Activated T-helper 2 cell treated with anti-CD3 and anti-CD28 coated beads, Interferon-gamma antibody, Interleukin-2, Interleukin-4, amounts not matched to agents 10 μg/mL and 5 μg/mL and 100 μg/mL, durations not matched to agents 14 hours and 24 hours and 36 hours (primary cell): ENCODE measurements around the gene GALNT17. TPM values are rescaled to one million over a fixed set of nuclear protein-coding genes. Genes with fewer than 3 reads are reported as not detected.

Experiments used
- DNase-seq: peaks from one replicate; pipeline ENCODE4 v3.0.0; 2021; ENCODE audit warnings: low spot score
- H3K27ac Mint-ChIP-seq: one replicate; pipeline ENCODE4 v1.8.0; 2021; ENCODE audit warnings: mixed read lengths
- H3K27me3 Mint-ChIP-seq: one replicate; pipeline ENCODE4 v1.8.0; 2021; ENCODE audit warnings: low read depth, mixed read lengths
- H3K36me3 Mint-ChIP-seq: one replicate; pipeline ENCODE4 v1.8.0; 2021; ENCODE audit warnings: low read depth, mixed read lengths
- H3K4me1 Mint-ChIP-seq: one replicate; pipeline ENCODE4 v1.8.0; 2021; ENCODE audit warnings: low read depth, mixed read lengths
- H3K4me3 Mint-ChIP-seq: one replicate; pipeline ENCODE4 v1.8.0; 2021; ENCODE audit warnings: low read depth, mild to moderate bottlenecking, moderate library complexity, mixed read lengths
- H3K9me3 Mint-ChIP-seq: one replicate; pipeline ENCODE4 v1.8.0; 2021; ENCODE audit warnings: mixed read lengths
- intact Hi-C: fragments of 100-400 bp; cut with micrococcal nuclease; formaldehyde crosslinking; loops from one replicate; pipeline ENCODE4 v1.15.1; 2023
- total RNA-seq: library from RNA; stranded (reverse); gene quantifications from 2 replicates; pipeline ENCODE4 v1.2.3, GENCODE V29; 2022

GALNT17 gene
- total RNA-seq, 1 donor from 2014 or later: not detected

GRCh38 chr7:71342202-71342601 lies 210.3 kb downstream of the GALNT17 start:
- no peak for DNase-seq
- Mint-ChIP-seq H3K4me1 (no peaks in the 10 kb centered on the region), H3K4me3 (no peak overlapping the region), H3K27ac (no peak overlapping the region), H3K9me3 (peaks cover 60% of the 10 kb centered on the region), H3K27me3 (no peaks in the 10 kb centered on the region), H3K36me3 (no peaks in the 10 kb centered on the region)
- intact Hi-C loops: no loop called here

DNA sequence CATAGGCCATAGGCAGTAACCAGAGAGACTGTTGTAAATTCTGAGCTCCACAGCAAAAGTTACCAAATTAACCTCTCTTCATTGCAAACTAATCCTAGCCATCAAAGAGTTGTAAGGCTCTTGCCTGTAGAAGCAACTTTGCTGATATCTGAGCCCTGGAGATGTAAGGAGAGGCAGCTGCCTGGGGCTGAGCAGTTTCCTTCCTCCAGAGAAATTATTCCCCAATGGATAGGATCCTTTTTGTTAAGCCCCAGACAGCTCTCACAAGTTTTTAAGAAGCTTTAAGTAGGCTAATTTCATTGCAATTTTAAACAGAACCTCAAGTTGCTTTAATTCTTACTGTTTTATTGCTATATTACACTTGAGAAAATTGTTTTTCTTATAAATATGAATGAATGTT lies 211.1 kb downstream of the GALNT17 start:
- Mint-ChIP-seq H3K27ac (no peak overlapping the region), H3K36me3 (no peaks in the 10 kb centered on the region), H3K4me3 (no peak overlapping the region), H3K9me3 (peaks cover 60% of the 10 kb centered on the region), H3K27me3 (no peaks in the 10 kb centered on the region), H3K4me1 (no peaks in the 10 kb centered on the region)
- no peak for DNase-seq
- intact Hi-C loops: no loop called here

GRCh38 chr7:71343892-71344291 lies 211.9 kb downstream of the GALNT17 start:
- peaks cover 64% of the 10 kb centered on the region for H3K9me3 Mint-ChIP-seq
- H3K27me3 Mint-ChIP-seq: no peaks in the 10 kb centered on the region
- intact Hi-C loops: no loop called here
- H3K4me3 Mint-ChIP-seq: no peak overlapping the region
- no peak overlapping the region for H3K27ac Mint-ChIP-seq
- no peak for DNase-seq
- H3K4me1 Mint-ChIP-seq: no peaks in the 10 kb centered on the region
- H3K36me3 Mint-ChIP-seq: no peaks in the 10 kb centered on the region

DNA sequence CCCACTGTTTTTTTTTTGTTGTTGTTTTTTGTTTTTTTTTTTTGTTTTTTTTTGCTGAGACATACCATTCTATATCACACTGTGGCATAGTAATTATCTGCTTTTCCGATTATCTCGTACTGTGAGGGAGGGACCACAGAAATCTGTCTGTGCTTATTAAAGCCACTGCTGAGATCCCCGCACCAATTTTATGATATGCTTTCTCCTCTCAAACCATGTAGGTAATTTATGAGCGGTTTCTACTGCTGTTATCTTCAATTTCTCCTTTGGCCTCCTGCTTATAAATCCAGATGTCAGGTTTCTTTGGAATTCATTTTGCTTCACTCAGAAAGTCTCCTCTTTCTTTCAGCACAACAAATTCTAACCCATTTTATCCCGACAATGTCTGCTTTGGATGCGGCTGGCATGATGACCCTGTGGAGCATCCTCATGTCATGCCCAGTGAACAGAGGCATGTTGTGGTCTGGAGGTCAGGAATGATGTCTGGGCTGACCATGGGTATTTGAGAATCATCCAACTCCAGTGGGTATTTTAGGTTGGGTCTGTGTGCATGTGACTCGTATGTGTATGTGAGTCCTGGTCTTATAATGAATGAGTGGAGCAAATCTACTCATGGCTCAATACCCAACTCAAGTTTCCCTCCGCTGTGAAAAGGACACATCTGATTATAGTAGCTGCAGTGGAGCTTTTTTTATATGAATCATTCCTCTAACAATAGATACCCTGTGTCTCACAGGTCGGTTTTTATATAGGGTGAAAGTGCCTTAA lies 213.4 kb downstream of the GALNT17 start:
- H3K36me3 Mint-ChIP-seq: no peaks in the 10 kb centered on the region
- H3K4me1 Mint-ChIP-seq: no peaks in the 10 kb centered on the region
- no peak for DNase-seq
- peaks cover 56% of the 10 kb centered on the region for H3K9me3 Mint-ChIP-seq
- intact Hi-C loops: no loop called here
- H3K27ac Mint-ChIP-seq: no peak overlapping the region
- H3K27me3 Mint-ChIP-seq: no peaks in the 10 kb centered on the region
- H3K4me3 Mint-ChIP-seq: no peak overlapping the region

DNA sequence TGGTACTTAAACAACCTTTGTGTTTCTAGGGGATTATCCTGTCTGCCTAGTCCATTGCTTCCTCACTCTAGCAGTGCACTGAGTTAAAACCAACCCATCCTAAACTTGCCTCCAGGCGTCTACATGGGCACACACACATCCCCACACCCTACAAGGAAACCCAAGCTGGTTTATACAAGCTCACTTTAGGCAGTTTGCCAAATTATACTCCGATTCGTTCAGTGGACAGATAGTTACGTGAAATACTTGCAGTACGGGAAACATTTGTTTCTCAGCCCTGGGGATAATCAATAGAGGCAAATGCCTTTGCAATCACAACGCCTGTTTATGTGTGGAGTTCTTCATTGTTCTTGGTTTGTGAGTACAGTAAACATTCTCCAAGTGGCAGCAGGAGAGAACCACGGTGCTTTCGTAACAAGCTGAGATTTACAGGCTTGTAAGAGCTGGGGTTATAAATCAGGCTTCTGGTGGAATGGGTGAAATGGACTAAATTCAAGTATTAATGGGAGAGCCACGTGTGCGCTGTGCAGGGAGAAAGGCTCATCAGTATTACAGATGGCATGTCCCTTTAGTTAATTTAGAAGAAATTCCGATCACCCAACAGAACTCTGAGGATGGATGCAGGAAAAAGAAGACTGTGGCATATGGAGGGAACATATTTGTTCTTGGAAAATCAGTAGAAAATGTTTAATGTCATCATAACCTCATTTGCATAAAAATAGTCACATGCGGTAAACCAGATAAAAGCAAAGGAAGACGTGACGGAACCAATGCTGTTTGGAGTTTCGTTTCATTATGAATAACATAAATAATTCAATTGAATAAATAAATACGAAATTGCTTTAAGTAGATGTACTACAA lies 217.1 kb downstream of the GALNT17 start:
- H3K9me3 Mint-ChIP-seq: peaks cover 62% of the 10 kb centered on the region
- no peaks in the 10 kb centered on the region for H3K36me3 Mint-ChIP-seq
- H3K4me1 Mint-ChIP-seq: no peaks in the 10 kb centered on the region
- H3K27ac Mint-ChIP-seq: no peak overlapping the region
- no peaks in the 10 kb centered on the region for H3K27me3 Mint-ChIP-seq
- intact Hi-C loops: no loop called here
- no peak for DNase-seq
- H3K4me3 Mint-ChIP-seq: no peak overlapping the region

DNA sequence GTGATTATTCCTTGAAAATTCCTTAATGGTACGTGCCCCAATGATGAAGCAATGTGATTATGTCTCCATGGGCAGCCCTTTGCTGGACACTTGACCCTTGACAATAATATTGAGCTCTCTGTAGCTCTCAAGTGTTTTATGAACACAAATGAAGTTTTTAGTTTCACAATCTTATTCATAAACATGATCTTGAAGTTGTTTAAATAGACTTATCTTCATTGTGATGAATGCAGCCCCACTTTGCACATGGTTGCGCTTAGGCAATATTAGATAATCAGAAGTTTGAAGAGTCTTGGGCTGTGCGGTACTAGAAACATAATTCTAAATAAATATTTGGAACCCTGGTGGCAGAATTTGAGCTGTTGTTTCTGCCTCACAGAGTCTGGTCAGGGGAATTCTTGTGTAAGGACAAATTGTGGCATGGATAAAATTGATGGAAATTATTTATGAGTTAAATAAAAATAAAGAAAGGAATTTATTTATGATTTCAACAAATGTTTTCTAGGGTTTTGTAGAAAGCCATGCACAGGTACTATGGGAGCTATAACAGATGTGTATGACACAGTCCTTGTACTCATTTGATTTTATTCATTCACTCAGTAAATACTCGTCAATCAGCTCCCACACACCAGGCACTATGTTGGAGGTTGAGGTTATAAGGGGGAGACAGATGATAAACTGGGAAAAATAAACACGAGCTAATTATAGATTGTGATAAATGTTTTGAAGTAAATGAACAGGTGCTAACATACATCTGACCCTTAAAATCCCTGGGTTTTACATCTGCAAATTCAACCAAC lies 217.9 kb downstream of the GALNT17 start:
- H3K27me3 Mint-ChIP-seq: no peaks in the 10 kb centered on the region
- DNase-seq: no peak
- H3K4me1 Mint-ChIP-seq: no peaks in the 10 kb centered on the region
- no peaks in the 10 kb centered on the region for H3K36me3 Mint-ChIP-seq
- H3K4me3 Mint-ChIP-seq: no peak overlapping the region
- no peak overlapping the region for H3K27ac Mint-ChIP-seq
- peaks cover 53% of the 10 kb centered on the region for H3K9me3 Mint-ChIP-seq
- intact Hi-C loops: no loop called here

GRCh38 chr7:71350680-71351079 lies 218.7 kb downstream of the GALNT17 start:
- Mint-ChIP-seq H3K27ac (no peak overlapping the region), H3K27me3 (no peaks in the 10 kb centered on the region), H3K9me3 (peaks cover 45% of the 10 kb centered on the region), H3K4me1 (no peaks in the 10 kb centered on the region), H3K4me3 (no peak overlapping the region), H3K36me3 (no peaks in the 10 kb centered on the region)
- intact Hi-C loops: no loop called here
- no peak for DNase-seq

GRCh38 chr7:71354716-71355115 lies 222.8 kb downstream of the GALNT17 start:
- intact Hi-C loops: no loop called here
- Mint-ChIP-seq H3K36me3 (no peaks in the 10 kb centered on the region), H3K27me3 (no peaks in the 10 kb centered on the region), H3K4me1 (no peaks in the 10 kb centered on the region), H3K9me3 (peaks cover 53% of the 10 kb centered on the region), H3K27ac (no peak overlapping the region), H3K4me3 (no peak overlapping the region)
- DNase-seq: no peak

DNA sequence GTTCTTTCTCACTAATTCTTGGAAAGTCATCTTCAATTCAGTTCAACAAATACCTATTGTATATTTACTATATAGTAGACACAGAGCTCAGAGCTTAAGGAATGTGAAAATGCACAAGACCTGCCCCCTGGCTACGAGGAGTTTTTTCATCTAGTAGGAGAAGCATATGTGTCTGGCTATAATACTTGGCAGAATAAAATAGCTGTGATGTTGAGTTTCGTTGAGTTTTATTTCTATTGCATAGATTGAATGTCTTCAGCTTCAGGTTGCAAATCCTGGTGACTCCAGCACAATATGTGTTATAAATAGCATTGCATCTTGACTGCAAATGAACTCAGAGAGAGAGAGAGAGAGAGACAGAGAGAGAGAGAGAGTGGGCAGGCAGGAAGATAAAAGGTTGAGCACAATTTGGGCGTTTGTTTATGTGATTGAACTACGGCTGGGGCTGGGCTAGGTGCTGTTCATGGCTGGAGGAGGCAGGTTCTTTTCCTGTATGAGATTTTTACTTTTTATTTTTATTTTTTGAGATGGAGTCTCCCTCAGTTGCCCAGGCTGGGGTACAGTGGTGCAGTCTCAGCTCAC lies 229.6 kb downstream of the GALNT17 start:
- intact Hi-C loops: no loop called here

GRCh38 chr7:71362240-71362639 lies 230.3 kb downstream of the GALNT17 start:
- no peak for DNase-seq
- Mint-ChIP-seq H3K27me3 (no peaks in the 10 kb centered on the region), H3K27ac (no peak overlapping the region), H3K4me1 (no peaks in the 10 kb centered on the region), H3K4me3 (no peak overlapping the region), H3K9me3 (peaks cover 58% of the 10 kb centered on the region), H3K36me3 (no peaks in the 10 kb centered on the region)
- intact Hi-C loops: no loop called here

More for the DNA sequence above, 229.6 kb downstream of the GALNT17 start:
- Mint-ChIP-seq H3K27me3 (no peaks in the 10 kb centered on the region), H3K4me3 (no peak overlapping the region), H3K36me3 (no peaks in the 10 kb centered on the region), H3K4me1 (no peaks in the 10 kb centered on the region), H3K9me3 (peaks cover 55% of the 10 kb centered on the region), H3K27ac (no peak overlapping the region)
- DNase-seq: no peak

GRCh38 chr7:71363223-71363622 lies 231.3 kb downstream of the GALNT17 start:
- H3K4me1 Mint-ChIP-seq: no peaks in the 10 kb centered on the region
- no peak overlapping the region for H3K4me3 Mint-ChIP-seq
- H3K27me3 Mint-ChIP-seq: no peaks in the 10 kb centered on the region
- DNase-seq: no peak
- H3K27ac Mint-ChIP-seq: no peak overlapping the region
- H3K9me3 Mint-ChIP-seq: peaks cover 58% of the 10 kb centered on the region
- H3K36me3 Mint-ChIP-seq: no peaks in the 10 kb centered on the region
- intact Hi-C loops: no loop called here

GRCh38 chr7:71363627-71364026 lies 231.7 kb downstream of the GALNT17 start:
- intact Hi-C loops: no loop called here
- no peak for DNase-seq
- Mint-ChIP-seq H3K36me3 (no peaks in the 10 kb centered on the region), H3K9me3 (peaks cover 59% of the 10 kb centered on the region), H3K27ac (no peak overlapping the region), H3K4me3 (no peak overlapping the region), H3K4me1 (no peaks in the 10 kb centered on the region), H3K27me3 (no peaks in the 10 kb centered on the region)
